Measurements from ENCODE around the gene C2orf74. TPM values are rescaled to one million over a fixed set of nuclear protein-coding genes. Genes with fewer than 3 reads are reported as not detected.

Gene C2orf74
- total and polyA plus RNA-seq, 2 experiments from 2014 or later: 5.7 to 21.5 TPM

DNA sequence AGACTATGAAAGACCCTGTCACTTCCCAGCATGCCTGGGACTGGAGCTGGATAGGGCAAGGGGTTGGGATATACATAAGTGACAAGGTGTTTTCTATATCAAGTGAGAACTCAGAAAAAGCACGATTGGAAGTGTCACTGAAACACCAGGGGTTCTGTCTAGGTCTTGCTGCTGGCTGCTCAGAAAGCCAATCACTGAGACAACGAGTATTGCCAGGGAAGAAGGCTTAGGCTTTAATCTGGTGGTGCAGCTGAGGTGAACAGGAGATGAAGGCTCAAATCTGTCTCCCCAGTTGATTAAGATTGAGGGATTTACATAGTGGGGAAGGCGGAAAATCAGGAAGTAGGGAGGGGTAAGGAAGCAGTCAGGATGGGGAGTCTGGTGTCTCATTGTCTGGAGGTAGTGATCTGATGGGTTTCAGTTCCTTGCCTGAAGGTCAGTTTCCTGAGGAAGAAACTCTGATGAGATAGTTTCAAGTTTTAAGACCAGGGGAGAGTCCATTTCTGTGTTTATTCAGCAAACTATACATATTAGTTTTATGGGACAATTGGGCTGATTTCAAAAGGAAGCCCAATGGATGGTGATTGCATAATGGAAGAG lies 3.5 kb upstream of the C2orf74 start:
- Histone ChIP-seq H3K4me3 (no peak overlapping the region), H3K4me1 (ENCODE audit: insufficient read depth) (no peaks in the 10 kb centered on the region), H3F3A (replicated peaks; ENCODE audit: low read depth) (no peaks in the 10 kb centered on the region; the same call in 1 of the 2 replicates), H3K9me2 (ENCODE audit: insufficient read depth) (no peaks in the 10 kb centered on the region), H3K4me2 (no peak overlapping the region), H3K27me3 (ENCODE audit: insufficient read depth) (no peaks in the 10 kb centered on the region), H3K27ac (ENCODE audit: low read depth) (no peak overlapping the region), H3K36me3 (ENCODE audit: insufficient read depth) (no peaks in the 10 kb centered on the region; the same call in 1 of the 2 replicates), H2AFZ (no peak overlapping the region), H4K20me1 (replicated peaks; ENCODE audit: insufficient read depth) (no peaks in the 10 kb centered on the region), H3K79me2 (replicated peaks; ENCODE audit: insufficient read depth) (no peaks in the 10 kb centered on the region)
- Mint-ChIP-seq H3K4me1 (no peaks in the 10 kb centered on the region), H3K27ac (no peak overlapping the region), H3K9me3 (no peaks in the 10 kb centered on the region), H3K27me3 (ENCODE audit: insufficient read depth, low read depth, poor library complexity) (peaks cover 1% of the 10 kb centered on the region), H3K4me3 (no peak overlapping the region), H3K36me3 (ENCODE audit: low read depth) (peaks cover 13% of the 10 kb centered on the region)
- no peak for TF ChIP-seq NANOG (IDR thresholded peaks at IDR 0.05; ENCODE audit: borderline replicate concordance)
- no peak for TF ChIP-seq POLR2AphosphoS5 (IDR thresholded peaks at IDR 0.05; ENCODE audit: low read depth)
- no peak for TF ChIP-seq ZNF331 (CRISPR knock-in tag; IDR thresholded peaks at IDR 0.05; ENCODE audit: low read depth)
- TF ChIP-seq ZNF114 (CRISPR knock-in tag; IDR thresholded peaks at IDR 0.05): no peak
- TF ChIP-seq EZH2 (IDR thresholded peaks at IDR 0.05; ENCODE audit: low read depth, unreplicated experiment): no peak
- TF ChIP-seq, protein P1, sequence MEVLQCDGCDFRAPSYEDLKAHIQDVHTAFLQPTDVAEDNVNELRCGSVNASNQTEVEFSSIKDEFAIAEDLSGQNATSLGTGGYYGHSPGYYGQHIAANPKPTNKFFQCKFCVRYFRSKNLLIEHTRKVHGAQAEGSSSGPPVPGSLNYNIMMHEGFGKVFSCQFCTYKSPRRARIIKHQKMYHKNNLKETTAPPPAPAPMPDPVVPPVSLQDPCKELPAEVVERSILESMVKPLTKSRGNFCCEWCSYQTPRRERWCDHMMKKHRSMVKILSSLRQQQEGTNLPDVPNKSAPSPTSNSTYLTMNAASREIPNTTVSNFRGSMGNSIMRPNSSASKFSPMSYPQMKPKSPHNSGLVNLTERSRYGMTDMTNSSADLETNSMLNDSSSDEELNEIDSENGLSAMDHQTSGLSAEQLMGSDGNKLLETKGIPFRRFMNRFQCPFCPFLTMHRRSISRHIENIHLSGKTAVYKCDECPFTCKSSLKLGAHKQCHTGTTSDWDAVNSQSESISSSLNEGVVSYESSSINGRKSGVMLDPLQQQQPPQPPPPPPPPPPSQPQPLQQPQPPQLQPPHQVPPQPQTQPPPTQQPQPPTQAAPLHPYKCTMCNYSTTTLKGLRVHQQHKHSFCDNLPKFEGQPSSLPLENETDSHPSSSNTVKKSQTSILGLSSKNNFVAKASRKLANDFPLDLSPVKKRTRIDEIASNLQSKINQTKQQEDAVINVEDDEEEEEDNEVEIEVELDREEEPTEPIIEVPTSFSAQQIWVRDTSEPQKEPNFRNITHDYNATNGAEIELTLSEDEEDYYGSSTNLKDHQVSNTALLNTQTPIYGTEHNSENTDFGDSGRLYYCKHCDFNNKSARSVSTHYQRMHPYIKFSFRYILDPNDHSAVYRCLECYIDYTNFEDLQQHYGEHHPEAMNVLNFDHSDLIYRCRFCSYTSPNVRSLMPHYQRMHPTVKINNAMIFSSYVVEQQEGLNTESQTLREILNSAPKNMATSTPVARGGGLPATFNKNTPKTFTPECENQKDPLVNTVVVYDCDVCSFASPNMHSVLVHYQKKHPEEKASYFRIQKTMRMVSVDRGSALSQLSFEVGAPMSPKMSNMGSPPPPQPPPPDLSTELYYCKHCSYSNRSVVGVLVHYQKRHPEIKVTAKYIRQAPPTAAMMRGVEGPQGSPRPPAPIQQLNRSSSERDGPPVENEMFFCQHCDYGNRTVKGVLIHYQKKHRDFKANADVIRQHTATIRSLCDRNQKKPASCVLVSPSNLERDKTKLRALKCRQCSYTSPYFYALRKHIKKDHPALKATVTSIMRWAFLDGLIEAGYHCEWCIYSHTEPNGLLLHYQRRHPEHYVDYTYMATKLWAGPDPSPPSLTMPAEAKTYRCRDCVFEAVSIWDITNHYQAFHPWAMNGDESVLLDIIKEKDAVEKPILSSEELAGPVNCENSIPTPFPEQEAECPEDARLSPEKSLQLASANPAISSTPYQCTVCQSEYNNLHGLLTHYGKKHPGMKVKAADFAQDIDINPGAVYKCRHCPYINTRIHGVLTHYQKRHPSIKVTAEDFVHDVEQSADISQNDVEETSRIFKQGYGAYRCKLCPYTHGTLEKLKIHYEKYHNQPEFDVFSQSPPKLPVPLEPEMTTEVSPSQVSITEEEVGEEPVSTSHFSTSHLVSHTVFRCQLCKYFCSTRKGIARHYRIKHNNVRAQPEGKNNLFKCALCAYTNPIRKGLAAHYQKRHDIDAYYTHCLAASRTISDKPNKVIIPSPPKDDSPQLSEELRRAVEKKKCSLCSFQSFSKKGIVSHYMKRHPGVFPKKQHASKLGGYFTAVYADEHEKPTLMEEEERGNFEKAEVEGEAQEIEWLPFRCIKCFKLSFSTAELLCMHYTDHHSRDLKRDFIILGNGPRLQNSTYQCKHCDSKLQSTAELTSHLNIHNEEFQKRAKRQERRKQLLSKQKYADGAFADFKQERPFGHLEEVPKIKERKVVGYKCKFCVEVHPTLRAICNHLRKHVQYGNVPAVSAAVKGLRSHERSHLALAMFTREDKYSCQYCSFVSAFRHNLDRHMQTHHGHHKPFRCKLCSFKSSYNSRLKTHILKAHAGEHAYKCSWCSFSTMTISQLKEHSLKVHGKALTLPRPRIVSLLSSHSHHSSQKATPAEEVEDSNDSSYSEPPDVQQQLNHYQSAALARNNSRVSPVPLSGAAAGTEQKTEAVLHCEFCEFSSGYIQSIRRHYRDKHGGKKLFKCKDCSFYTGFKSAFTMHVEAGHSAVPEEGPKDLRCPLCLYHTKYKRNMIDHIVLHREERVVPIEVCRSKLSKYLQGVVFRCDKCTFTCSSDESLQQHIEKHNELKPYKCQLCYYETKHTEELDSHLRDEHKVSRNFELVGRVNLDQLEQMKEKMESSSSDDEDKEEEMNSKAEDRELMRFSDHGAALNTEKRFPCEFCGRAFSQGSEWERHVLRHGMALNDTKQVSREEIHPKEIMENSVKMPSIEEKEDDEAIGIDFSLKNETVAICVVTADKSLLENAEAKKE (CRISPR knock-in tag; IDR thresholded peaks at IDR 0.05): no peak
- TF ChIP-seq, protein P2, sequence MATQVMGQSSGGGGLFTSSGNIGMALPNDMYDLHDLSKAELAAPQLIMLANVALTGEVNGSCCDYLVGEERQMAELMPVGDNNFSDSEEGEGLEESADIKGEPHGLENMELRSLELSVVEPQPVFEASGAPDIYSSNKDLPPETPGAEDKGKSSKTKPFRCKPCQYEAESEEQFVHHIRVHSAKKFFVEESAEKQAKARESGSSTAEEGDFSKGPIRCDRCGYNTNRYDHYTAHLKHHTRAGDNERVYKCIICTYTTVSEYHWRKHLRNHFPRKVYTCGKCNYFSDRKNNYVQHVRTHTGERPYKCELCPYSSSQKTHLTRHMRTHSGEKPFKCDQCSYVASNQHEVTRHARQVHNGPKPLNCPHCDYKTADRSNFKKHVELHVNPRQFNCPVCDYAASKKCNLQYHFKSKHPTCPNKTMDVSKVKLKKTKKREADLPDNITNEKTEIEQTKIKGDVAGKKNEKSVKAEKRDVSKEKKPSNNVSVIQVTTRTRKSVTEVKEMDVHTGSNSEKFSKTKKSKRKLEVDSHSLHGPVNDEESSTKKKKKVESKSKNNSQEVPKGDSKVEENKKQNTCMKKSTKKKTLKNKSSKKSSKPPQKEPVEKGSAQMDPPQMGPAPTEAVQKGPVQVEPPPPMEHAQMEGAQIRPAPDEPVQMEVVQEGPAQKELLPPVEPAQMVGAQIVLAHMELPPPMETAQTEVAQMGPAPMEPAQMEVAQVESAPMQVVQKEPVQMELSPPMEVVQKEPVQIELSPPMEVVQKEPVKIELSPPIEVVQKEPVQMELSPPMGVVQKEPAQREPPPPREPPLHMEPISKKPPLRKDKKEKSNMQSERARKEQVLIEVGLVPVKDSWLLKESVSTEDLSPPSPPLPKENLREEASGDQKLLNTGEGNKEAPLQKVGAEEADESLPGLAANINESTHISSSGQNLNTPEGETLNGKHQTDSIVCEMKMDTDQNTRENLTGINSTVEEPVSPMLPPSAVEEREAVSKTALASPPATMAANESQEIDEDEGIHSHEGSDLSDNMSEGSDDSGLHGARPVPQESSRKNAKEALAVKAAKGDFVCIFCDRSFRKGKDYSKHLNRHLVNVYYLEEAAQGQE (IDR thresholded peaks at IDR 0.05; ENCODE audit: unreplicated experiment): no peak
- TF ChIP-seq, protein P3, sequence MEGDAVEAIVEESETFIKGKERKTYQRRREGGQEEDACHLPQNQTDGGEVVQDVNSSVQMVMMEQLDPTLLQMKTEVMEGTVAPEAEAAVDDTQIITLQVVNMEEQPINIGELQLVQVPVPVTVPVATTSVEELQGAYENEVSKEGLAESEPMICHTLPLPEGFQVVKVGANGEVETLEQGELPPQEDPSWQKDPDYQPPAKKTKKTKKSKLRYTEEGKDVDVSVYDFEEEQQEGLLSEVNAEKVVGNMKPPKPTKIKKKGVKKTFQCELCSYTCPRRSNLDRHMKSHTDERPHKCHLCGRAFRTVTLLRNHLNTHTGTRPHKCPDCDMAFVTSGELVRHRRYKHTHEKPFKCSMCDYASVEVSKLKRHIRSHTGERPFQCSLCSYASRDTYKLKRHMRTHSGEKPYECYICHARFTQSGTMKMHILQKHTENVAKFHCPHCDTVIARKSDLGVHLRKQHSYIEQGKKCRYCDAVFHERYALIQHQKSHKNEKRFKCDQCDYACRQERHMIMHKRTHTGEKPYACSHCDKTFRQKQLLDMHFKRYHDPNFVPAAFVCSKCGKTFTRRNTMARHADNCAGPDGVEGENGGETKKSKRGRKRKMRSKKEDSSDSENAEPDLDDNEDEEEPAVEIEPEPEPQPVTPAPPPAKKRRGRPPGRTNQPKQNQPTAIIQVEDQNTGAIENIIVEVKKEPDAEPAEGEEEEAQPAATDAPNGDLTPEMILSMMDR (conservative IDR thresholded peaks at IDR 0.05; ENCODE audit: low read depth in 2 of 2): no peak
- no peak for ATAC-seq
- no peak for DNase-seq (ENCODE audit: low spot score)

Measured in GM23338 (cell line).